HepG2 (cell line): Measurements from ENCODE around the gene LAPTM4A. TPM values are rescaled to one million over a fixed set of nuclear protein-coding genes. Genes with fewer than 3 reads are reported as not detected.

Experiments used
- BCL6 ChIP-seq: IDR thresholded peaks from 2 replicates; pipeline ENCODE4 v1.6.1; 2016; ENCODE audit warnings: missing genetic modification reagents, missing compliant biosample characterization
- EP300 ChIP-seq, 3 experiments: sonication (generic) in 1 of 3; formaldehyde crosslinking in 1 of 3; IDR thresholded peaks; 2 replicates each; pipeline versions ENCODE4 v1.5.1 to v1.6.1; 2011 to 2020; ENCODE audit warnings: low read depth in 2 of 3, low read length in 2 of 3, borderline replicate concordance in 1 of 3, improper control_type of control experiment in 1 of 3, mild to moderate bottlenecking in 1 of 3, missing genetic modification reagents in 1 of 3, moderate library complexity in 1 of 3
- NFATC3 ChIP-seq: sonication (generic); formaldehyde crosslinking; IDR thresholded peaks from 2 replicates; pipeline ENCODE4 v1.5.1; 2020; ENCODE audit warnings: mild to moderate bottlenecking, missing genetic modification reagents
- SMAD3 ChIP-seq: sonication (generic); formaldehyde crosslinking; IDR thresholded peaks from 2 replicates; pipeline ENCODE4 v1.4.0; 2020; ENCODE audit warnings: missing genetic modification reagents
- SMYD3 ChIP-seq: sonication (generic); formaldehyde crosslinking; IDR thresholded peaks from 2 replicates; pipeline ENCODE4 v1.8.1; 2023; ENCODE audit warnings: mild to moderate bottlenecking, missing genetic modification reagents
- XBP1 ChIP-seq: sonication (generic); formaldehyde crosslinking; IDR thresholded peaks from 2 replicates; pipeline ENCODE4 v1.5.0; 2020; ENCODE audit warnings: missing genetic modification reagents
- YEATS4 ChIP-seq: sonication (generic); formaldehyde crosslinking; IDR thresholded peaks from 2 replicates; pipeline ENCODE4 v1.4.0; 2020; ENCODE audit warnings: missing genetic modification reagents, borderline replicate concordance
- ZNF350 ChIP-seq: sonication (generic); formaldehyde crosslinking; IDR thresholded peaks from 2 replicates; pipeline ENCODE4 v1.4.0; 2020; ENCODE audit warnings: mild to moderate bottlenecking, low read depth, missing genetic modification reagents, borderline replicate concordance
- ZNF670 ChIP-seq: sonication (generic); formaldehyde crosslinking; IDR thresholded peaks from 2 replicates; pipeline ENCODE4 v1.8.0; 2022; ENCODE audit warnings: mild to moderate bottlenecking, missing genetic modification reagents, borderline replicate concordance
- ZNF816 ChIP-seq: sonication (generic); formaldehyde crosslinking; IDR thresholded peaks from 2 replicates; pipeline ENCODE4 v1.8.0; 2022; ENCODE audit warnings: missing genetic modification reagents, mild to moderate bottlenecking, borderline replicate concordance
- ZSCAN29 ChIP-seq: sonication (generic); formaldehyde crosslinking; conservative IDR thresholded peaks from 2 replicates; pipeline ENCODE4 v1.4.0; 2020; ENCODE audit warnings: mild to moderate bottlenecking, missing genetic modification reagents
- polyA plus RNA-seq, 8 experiments: library from polyadenylated mRNA; depleted of rRNA in 3 of 8; stranded (reverse) in 7 of 8; unstranded in 1 of 8; fragments of >200 nt; fragmentation: Illumina TruSeq in 4 of 8; extraction: Trizol in 4 of 8; gene quantifications; 2 replicates each; pipeline versions ENCODE4 v1.2.1 to v1.2.3, GENCODE V29; 2011 to 2016; ENCODE audit warnings: low read depth in 4 of 8, missing spikeins in 1 of 8, mixed read lengths in 1 of 8; ENCODE audit not compliant: insufficient read depth in 1 of 8
- total RNA-seq, 5 experiments: library from RNA; depleted of rRNA; stranded (reverse); fragments of >200 nt; fragmentation: Illumina TruSeq; extraction: Trizol; gene quantifications; 2 replicates each; pipeline ENCODE4 v1.2.3, GENCODE V29; 2016; ENCODE audit warnings: low read depth in 1 of 5
- TF ChIP-seq, protein P1 (sequence below): sonication (generic); formaldehyde crosslinking; IDR thresholded peaks from 2 replicates; pipeline ENCODE4 v1.8.0; 2022; ENCODE audit warnings: low read depth, missing genetic modification reagents
- TF ChIP-seq, protein P2 (sequence below): sonication (generic); formaldehyde crosslinking; IDR thresholded peaks from 2 replicates; pipeline ENCODE4 v1.4.0; 2020; ENCODE audit warnings: missing genetic modification reagents
- TF ChIP-seq, protein P3 (sequence below), 2 experiments: sonication (generic) in 1 of 2; formaldehyde crosslinking in 1 of 2; IDR thresholded peaks; 2 replicates each; pipeline versions ENCODE4 v1.6.1 to v1.9.0; 2014 to 2022; ENCODE audit warnings: antibody characterized with exemption in 1 of 2, borderline replicate concordance in 1 of 2, inconsistent platforms in 1 of 2, low read depth in 1 of 2, missing genetic modification reagents in 1 of 2

The LAPTM4A gene
- total and polyA plus RNA-seq, 2 of the 13 experiments (the other 11 are each of a cell fraction or from before 2014, with no cell fraction given) = 116 to 558 TPM

DNA sequence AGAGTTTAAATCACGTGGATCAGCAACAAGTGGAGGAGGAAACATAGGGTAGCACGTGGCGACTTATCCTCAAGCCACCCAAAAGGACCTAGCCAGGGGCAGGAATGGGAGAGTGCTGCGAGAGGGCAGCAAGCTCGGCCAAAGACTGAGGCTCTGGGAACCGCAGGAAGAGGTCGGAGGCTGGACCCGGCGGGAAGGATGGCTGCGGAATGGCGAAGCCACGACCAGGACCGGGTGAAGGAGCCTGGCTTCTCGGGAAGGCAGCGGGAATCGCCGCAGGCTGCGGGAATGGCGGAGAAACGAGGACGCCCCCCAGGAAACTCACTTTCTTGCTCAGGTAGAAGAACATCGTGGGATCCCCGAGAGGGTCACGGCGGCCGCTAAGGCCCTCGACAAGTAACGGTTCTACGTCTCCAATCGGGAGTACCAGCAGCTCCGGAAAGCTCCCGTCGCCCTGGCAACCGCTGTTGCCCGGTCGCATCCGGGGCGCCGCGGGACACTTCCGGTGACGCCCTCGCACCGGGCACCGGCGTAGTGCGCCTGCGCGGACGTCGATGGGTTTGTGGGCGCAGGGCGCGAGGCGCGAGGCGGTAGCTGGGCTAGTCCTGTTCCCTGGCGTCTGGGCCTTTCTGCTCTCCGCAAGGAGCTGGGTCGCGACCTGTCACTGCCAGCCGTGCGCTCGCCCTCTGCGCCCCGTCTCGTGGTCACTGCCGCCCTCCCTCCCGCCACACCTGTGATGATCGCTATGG lies 61.6 kb downstream of the LAPTM4A start, which contains the start of gene WDR35 (continued):
- TF ChIP-seq NFATC3 (CRISPR knock-in tag) = peak; percentile 81; the same call in 1 of the 2 replicates
- TF ChIP-seq, protein P1, sequence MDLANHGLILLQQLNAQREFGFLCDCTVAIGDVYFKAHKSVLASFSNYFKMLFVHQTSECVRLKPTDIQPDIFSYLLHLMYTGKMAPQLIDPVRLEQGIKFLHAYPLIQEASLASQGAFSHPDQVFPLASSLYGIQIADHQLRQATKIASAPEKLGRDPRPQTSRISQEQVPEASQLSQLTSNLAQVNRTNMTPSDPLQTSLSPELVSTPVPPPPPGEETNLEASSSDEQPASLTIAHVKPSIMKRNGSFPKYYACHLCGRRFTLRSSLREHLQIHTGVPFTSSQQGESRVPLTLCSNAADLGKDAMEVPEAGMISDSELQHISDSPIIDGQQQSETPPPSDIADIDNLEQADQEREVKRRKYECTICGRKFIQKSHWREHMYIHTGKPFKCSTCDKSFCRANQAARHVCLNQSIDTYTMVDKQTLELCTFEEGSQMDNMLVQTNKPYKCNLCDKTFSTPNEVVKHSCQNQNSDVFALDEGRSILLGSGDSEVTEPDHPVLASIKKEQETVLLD = 0 out of 2 replicates have a peak, but pooled peaks have one; percentile 51
- TF ChIP-seq, protein P2, sequence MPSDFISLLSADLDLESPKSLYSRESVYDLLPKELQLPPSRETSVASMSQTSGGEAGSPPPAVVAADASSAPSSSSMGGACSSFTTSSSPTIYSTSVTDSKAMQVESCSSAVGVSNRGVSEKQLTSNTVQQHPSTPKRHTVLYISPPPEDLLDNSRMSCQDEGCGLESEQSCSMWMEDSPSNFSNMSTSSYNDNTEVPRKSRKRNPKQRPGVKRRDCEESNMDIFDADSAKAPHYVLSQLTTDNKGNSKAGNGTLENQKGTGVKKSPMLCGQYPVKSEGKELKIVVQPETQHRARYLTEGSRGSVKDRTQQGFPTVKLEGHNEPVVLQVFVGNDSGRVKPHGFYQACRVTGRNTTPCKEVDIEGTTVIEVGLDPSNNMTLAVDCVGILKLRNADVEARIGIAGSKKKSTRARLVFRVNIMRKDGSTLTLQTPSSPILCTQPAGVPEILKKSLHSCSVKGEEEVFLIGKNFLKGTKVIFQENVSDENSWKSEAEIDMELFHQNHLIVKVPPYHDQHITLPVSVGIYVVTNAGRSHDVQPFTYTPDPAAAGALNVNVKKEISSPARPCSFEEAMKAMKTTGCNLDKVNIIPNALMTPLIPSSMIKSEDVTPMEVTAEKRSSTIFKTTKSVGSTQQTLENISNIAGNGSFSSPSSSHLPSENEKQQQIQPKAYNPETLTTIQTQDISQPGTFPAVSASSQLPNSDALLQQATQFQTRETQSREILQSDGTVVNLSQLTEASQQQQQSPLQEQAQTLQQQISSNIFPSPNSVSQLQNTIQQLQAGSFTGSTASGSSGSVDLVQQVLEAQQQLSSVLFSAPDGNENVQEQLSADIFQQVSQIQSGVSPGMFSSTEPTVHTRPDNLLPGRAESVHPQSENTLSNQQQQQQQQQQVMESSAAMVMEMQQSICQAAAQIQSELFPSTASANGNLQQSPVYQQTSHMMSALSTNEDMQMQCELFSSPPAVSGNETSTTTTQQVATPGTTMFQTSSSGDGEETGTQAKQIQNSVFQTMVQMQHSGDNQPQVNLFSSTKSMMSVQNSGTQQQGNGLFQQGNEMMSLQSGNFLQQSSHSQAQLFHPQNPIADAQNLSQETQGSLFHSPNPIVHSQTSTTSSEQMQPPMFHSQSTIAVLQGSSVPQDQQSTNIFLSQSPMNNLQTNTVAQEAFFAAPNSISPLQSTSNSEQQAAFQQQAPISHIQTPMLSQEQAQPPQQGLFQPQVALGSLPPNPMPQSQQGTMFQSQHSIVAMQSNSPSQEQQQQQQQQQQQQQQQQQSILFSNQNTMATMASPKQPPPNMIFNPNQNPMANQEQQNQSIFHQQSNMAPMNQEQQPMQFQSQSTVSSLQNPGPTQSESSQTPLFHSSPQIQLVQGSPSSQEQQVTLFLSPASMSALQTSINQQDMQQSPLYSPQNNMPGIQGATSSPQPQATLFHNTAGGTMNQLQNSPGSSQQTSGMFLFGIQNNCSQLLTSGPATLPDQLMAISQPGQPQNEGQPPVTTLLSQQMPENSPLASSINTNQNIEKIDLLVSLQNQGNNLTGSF = peak; percentile 84
- TF ChIP-seq ZNF816 (CRISPR knock-in tag) = peak; percentile 82
- no peak; the same call in 1 of the 2 replicates for TF ChIP-seq XBP1 (CRISPR knock-in tag)
- TF ChIP-seq ZNF350 (CRISPR knock-in tag) = peak; percentile 96
- TF ChIP-seq EP300 (IDR thresholded peaks at IDR 0.05; ENCODE audit: low read depth in 2 of 2, low read length in 2 of 2) = peak in 1 of 2 experiments; percentile 9; a peak in 1 of 4 replicates
- TF ChIP-seq EP300 (CRISPR knock-in tag; IDR thresholded peaks at IDR 0.05; ENCODE audit: borderline replicate concordance) = peak; percentile 39; the same call in 1 of the 2 replicates
- TF ChIP-seq ZSCAN29 (CRISPR knock-in tag) = no peak; the same call in 1 of the 2 replicates
- TF ChIP-seq ZNF670 (CRISPR knock-in tag) = peak; percentile 95; the same call in 1 of the 2 replicates
- TF ChIP-seq BCL6 (CRISPR knock-in tag) = 0 out of 2 replicates have a peak, but pooled peaks have one; percentile 12
- TF ChIP-seq, protein P3, sequence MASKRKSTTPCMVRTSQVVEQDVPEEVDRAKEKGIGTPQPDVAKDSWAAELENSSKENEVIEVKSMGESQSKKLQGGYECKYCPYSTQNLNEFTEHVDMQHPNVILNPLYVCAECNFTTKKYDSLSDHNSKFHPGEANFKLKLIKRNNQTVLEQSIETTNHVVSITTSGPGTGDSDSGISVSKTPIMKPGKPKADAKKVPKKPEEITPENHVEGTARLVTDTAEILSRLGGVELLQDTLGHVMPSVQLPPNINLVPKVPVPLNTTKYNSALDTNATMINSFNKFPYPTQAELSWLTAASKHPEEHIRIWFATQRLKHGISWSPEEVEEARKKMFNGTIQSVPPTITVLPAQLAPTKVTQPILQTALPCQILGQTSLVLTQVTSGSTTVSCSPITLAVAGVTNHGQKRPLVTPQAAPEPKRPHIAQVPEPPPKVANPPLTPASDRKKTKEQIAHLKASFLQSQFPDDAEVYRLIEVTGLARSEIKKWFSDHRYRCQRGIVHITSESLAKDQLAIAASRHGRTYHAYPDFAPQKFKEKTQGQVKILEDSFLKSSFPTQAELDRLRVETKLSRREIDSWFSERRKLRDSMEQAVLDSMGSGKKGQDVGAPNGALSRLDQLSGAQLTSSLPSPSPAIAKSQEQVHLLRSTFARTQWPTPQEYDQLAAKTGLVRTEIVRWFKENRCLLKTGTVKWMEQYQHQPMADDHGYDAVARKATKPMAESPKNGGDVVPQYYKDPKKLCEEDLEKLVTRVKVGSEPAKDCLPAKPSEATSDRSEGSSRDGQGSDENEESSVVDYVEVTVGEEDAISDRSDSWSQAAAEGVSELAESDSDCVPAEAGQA (IDR thresholded peaks at IDR 0.05; ENCODE audit: low read depth) = peak; percentile 68; the same call in 1 of the 2 replicates
- TF ChIP-seq, protein P3 (CRISPR knock-in tag; IDR thresholded peaks at IDR 0.05; ENCODE audit: borderline replicate concordance) = no peak
- TF ChIP-seq YEATS4 (CRISPR knock-in tag) = peak; percentile 86
- peak; percentile 72; the same call in 1 of the 2 replicates for TF ChIP-seq SMYD3 (CRISPR knock-in tag)
- peak; percentile 89; the same call in 1 of the 2 replicates for TF ChIP-seq SMAD3 (CRISPR knock-in tag)
